ENCODE measurements around the gene ATP1B1.
"Not testable (repeated sequence)": the region's sequence is repeated elsewhere in the genome, so short reads cannot be mapped to it uniquely, and the experiment has no call there.

ATP1B1 gene

DNA sequence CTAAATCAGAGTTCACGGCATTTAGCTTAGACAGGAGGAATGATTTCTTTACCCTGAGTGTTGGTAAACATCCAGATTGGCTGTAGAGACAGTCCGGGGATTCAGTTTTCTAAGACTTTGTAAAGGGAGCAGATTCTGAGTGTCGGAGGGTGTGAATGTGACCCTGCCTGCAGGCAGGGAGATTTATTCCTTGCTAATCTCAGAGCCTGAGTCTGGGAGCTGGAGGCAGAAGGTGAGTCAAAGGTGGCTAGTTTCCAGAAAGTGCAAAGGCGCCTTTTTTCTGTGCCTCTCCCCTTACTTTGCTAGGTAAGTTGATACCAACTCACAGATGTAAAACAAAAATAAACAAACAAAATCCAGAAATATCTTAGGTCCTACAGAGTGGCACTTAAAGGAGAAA, 11.7 kb downstream of the ATP1B1 start:
- no peak for DNase-seq

DNA sequence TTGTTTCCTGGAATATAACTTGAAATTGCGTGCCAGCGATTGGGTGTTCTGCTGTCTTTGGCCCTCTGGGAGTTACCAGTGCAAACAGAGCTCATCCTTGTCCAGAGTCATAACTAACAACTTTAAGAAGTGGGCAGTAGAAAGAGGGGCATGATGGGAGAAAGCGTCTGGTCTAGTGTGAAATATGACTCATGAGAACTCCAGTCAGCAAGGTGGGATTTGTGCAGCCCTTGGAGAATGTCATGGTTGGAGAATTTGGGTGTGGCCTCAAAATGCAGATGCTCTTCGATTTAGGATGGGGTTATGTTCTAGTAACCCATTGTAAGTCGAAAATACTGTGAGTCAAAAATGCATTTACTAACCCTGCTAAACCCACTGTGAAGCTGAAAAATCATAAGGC, 12.9 kb downstream of the ATP1B1 start:
- DNase-seq, result no peak

DNA sequence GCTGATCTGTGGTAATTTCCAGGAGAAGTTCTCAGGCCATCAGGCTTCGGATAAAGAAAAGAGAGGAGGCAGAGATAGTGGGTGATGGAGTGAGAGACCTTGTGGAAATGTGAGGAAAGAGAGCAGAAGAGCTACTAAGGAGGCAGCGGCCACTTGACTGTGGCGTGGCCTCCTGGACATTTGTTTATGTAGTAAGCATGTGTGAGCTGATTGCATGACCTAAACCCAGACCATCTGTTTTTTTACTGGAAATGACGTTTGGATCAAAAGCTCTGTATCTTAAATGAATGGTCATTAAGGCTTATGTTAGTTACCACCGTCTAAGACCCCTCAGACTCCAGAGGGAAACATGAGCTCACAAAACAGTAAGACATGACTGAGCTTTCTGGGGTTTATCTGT, 13.6 kb downstream of the ATP1B1 start:
- DNase-seq, result no peak

DNA sequence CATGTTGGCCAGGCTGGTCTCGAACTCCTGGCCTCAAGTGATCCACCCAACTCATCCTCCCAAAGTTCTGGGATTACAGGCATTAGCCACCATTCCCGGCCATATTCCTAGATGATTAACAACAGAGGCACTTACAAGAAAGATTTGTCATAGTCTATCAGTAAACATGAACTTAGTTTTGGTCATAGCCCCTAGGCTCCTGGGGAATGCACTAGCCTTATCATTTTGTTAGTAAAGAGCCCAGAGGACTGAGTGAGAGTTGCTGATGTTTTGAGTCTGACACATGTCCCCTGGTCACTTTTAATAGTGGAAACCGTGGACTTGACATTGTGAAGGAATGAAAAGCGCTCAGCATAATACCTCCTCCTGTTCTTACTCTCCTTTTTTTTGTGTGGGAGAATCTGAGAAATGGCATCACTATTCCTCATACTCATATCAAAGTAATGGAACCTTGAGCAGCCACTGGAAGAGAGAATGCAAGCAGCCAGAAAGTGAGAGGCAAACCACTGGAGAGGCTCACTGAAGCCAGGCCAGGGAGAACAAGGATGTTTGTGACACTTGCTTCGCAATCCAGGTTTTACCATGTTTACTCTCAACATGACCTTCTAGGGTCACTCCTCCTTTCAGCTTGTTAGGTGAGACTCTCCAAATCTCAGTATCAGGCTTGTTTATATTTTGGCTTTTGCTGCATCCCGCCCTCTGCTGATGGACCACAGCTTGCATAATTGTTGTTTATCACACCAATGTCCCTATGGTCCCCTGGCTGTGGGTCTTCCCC, 14.8 kb downstream of the ATP1B1 start:
- no peak for DNase-seq

DNA sequence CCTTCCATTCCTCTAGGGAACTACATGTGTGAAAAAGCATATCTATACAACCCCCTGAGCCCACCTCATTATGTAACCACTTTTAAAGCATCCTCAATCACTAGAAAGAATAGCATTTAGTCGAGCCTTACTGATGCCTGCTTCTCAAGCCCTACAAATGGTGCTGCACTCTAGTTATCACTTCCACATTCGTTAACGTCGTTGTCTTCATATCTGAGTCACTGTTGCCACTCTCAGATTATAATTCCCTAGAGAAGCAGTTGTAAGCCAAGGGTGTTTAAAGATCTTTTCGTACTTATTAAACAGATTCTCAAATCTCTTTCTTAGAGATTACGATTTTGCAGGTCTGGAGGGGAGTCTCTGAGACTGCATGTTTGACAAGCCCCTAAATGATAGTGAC, 16.5 kb downstream of the ATP1B1 start:
- no peak for DNase-seq

DNA sequence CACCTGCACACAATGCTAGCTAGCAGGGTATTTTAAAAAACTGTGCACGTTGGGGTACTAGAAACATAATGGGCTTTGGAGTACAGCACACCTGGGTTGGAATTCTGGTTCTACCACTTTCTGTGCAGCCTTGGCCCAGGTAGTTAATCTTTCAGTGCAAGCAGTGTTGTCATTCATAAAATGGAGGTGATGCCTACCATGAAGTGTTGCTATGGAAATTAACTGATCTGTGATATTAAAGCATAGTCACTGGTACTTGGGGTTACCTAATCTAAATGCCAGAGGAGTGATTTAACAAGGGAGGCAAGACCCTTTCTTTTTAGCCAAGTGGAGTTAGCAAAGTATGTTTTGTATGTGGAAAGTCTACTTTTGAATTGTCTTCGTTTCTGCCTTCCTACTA, 18.0 kb downstream of the ATP1B1 start:
- no peak for DNase-seq

DNA sequence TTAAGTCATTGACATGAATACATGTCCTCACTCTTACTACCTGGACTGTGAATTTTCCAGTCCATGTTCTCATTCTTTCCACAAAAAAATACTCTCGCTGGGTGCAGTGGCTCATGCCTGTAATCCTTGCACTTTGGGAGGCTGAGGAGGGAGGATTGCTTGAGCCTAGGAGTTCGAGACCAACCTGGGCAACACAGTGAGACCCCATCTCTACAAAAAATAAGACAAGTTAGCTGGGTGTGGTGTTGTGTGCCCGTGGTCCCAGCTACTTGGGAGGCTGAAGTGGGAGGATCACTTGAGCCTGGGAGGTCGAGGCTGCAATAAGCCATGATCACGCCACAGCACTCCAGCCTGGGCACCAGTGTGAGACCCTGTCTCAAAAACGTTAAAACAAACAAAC, 19.1 kb downstream of the ATP1B1 start:
- DNase-seq, result not testable (repeated sequence)

DNA sequence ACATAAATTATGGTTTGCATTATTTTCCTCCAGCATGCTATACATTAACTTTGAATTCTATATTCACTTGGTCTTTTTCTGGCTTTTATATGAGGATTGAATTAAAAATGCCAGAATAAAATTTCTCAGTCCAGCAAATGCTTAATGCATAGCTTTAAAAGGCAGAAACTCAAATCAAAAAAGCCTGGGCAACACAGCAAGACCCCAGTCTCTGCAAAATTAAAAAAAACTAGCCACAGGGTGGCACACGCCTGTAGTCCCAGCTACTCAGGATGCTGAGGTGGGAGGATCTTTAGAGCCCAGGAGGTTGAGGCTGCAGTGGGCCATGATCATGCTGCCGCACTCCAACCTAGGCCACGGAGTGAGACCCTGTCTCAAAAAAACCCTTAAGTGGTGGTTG, 19.8 kb downstream of the ATP1B1 start:
- no peak for DNase-seq

DNA sequence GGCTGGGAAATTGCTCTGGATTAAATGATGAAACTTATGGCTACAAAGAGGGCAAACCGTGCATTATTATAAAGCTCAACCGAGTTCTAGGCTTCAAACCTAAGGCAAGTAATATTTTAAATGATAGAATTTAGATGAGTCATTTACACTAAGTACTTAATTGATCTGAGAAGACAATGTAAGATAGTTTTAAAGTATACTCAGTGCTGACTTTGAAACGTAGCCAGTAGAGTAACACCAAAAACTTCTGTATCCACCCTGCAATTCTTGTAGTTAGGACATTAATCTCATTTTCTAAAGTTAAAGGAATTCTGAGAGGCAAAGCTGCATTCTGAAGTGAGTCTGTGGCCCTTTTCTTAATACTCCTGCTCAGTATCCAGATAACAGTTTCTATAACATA, 20.8 kb downstream of the ATP1B1 start:
- DNase-seq, result no peak

DNA sequence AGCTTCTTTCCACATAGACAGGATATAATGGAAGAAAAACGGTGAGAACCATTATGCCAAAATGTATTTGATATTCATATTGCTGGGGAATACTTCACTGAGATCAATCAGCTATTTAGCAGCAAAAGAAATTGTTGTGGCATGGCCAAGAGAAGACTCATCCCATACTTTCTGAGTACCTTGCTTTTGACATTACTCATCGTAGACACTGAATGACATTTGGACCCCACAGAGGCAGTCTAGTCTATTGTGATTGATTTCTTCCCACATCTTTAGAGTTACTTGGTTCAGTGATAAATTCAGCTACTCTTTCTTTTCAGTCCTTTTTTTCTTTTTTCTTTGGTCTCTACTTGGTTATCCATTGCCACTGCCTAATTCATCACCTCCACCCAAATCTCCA, 22.1 kb downstream of the ATP1B1 start:
- DNase-seq, result no peak

DNA sequence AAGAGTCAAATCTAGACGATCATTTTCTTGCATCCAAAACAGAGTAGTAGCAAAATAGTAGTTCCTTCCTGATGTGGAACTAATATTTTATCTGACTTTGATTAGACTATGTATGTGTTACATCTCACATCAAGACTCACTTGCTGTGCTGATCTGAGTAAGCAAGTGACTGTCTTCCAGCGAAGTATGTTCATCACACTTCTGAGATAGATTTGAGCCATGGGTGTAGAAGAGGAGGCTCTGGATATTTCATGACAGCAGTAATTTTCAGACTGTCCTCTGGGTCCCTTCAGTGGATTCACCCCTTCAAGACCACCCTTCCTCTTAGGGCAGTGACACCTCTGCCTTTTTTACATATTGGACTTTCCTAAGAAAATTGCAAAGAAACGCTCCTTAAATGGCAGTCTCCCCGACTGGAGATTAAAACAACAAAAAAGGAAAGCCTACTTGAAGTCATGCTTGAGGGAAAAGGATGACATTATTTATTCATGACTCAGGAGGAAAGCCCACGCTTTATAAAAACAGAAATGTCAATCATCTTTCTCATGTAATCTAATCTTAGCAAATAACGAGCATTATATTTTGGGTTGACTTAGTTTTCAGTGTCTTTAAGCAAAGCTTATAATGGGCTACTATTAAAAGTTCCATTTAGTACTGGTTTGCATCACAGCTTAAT, 22.8 kb downstream of the ATP1B1 start:
- no peak for DNase-seq

DNA sequence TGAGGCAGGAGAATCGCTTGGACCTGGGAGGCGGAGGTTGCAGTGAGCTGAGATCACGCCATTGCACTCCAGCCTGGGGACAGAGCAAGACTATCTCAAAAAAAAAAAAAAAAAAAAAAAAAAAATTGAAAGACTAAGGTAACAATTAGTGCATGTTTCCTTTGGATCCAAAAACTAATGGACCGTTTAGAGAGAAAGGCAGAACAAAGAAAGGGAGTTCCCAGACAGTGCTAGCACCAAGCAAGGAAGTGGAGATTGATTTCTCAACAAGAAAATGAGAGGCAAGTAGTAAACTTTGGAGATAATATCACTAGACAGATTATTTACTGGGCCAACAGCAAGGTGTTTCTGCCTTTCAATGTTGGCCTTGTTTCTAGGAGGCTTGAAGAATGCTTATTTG, 24.2 kb downstream of the ATP1B1 start:
- no peak for DNase-seq

DNA sequence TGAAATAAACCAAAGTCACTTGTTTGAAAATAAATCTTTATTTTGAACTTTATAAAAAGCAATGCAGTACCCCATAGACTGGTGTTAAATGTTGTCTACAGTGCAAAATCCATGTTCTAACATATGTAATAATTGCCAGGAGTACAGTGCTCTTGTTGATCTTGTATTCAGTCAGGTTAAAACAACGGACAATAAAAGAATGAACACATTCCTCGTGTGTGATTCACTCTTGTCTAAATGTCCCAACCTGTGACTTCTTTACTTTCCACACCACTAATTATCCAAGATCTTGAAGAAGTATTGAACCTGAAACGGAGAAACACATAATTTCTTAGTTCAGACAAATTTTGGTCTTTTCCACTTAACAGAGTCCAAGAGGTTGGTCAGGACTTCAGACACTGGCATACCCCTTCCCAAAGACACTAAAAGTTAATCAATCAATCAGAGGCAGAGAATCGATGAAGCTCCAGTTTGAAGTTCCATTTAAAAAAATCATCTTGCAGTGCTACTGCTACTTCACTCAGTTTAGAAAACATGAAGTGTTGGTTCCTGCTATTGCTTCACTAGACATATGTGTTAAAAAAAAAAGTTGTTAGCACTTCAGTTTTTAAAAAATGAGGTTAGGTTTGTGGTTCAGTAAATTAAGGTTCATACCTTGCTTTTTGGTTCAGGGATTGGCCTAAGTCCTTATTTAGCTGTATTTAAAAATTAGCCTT, 26.2 kb downstream of the ATP1B1 start:
- no peak for DNase-seq

DNA sequence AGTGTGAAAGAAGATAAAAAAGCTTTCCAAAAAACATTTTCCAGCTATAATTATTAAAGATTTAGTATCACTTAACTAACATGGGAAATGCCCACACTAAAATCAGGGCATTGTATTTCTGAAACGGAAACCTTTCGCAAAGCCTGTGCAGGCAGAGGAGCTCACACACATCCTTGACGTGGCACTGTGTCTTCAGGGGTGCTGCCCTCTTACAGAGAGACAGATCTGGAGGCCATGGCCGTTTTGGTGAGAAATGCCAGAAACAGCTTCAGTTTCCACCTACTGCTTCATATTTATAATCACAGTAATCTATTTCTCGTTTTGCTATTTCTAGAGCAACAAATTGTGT, 26.7 kb downstream of the ATP1B1 start:
- no peak for DNase-seq

DNA sequence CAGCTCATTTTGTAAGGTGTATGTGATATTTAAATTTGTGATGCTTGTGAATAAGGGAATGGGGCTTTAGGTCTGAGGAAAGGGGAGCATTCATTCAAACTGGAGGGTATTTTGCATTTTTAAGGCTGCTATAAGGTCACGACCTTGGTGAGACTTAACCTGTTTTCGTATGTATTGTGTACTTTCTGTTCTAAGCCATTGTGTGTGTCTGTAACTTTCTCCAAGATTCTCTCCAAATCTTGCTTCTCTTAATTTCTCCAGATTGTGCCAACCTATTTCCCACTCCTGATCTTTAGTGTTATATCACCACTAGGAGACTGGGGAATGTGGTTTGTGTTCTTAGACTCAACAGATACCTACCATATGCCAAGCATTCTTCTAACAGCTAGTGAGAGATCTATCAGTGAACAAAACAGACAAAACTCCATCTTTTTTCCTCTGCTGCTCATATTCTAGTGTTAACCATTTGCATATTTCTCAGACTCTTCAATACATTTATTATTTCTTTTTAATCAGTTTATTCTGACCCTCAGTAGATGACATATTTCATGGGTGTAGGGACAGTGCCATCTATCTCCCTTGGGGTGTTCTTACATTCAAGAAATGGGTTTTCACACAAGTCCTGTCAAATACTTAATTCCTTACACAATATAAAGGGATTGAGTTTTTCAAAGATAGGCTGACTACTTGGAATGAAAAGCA, 27.5 kb downstream of the ATP1B1 start:
- DNase-seq, result no peak

DNA sequence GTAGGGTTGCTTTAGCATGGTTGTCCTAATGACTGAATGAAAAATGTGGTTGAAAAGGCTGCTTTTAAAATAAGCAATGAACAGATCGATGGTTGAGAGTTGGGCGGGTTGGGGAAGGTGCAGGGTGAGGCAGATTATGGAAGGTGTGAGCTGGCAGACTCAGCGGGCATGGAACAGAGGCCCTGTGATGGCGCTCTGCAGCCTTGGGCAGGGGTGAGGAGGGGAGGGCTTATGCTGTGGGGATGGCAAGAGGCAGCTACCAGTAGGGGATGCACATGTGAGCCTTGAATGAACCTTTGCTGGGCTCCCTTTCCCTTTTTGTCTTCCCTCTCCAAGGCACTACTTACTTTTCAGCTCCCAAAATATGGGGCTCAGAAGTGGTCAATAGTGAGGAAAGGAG, 30.9 kb downstream of the ATP1B1 start:
- no peak for DNase-seq

DNA sequence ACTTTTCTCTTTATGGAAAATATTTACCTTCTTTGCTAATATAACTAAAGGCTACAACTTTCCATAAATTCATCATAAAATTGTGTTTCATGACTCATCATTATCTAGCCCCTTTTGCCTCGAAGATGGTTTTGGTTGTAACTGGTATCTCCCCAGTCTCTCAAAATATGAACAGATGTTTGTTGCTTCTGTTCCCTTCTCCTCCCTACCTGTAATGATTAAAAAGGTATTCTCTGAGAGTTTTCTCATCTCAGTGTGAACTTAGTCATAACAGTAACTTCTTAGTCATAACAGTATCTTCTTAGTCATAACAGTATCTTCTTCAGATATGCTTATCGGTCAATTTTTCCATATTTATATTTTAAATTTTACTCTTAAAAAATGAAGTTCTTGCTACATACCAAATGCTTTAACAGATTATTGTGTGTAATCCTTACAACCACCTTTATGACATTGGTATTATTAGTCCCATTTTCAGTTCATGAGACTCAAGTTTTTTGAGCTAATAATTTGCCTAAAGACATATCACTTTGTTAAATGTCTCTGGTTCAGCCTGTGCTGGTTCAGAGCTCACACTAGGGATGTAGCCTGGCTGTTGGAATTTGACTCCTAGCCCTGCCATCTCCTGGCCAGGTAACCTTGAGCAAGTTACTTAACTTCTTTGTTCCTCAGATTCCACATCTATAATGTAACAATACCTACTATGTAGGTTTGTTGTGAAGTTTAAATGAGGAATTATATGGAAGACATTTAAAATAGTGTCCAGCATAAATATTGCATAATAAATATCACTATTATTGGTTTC, 32.6 kb downstream of the ATP1B1 start:
- DNase-seq, result no peak

DNA sequence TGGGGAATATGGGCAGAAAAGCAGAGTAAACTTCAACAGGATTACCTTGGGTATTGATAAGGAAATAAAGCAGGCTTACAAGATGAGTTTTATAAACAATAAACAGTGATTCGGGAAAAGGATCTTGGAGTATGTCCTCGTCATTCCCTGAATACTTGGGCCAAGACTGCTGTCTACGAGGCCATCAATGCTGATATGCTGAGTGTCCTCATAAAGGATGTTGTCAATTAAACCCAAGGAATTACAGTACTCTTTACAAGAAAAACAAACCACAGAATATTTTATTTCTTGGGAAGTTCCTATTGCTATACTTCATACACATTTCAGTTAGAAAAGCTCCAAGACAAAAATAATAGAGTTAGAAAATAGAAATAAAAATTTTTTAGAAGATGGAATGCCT, 34.9 kb downstream of the ATP1B1 start:
- DNase-seq, result no peak

DNA sequence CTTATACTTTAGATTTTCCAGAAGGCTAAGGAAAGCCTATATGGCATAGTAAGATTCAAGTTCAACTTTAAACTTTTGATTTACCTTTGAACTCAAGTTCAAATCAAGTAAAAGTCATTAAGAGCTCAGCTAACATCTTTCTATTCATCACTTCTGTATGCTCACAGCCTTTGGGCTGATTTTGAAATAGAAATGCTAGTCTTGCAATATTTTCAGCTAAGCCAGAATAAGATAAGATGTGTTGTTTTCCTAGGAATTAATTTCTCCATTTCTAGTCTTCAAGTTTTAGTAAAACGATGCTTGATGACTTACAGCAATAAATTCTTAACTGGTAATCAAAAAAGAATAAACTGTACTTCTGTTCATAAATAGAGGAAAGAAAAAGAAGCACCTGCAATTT, 35.6 kb downstream of the ATP1B1 start:
- no peak for DNase-seq

DNA sequence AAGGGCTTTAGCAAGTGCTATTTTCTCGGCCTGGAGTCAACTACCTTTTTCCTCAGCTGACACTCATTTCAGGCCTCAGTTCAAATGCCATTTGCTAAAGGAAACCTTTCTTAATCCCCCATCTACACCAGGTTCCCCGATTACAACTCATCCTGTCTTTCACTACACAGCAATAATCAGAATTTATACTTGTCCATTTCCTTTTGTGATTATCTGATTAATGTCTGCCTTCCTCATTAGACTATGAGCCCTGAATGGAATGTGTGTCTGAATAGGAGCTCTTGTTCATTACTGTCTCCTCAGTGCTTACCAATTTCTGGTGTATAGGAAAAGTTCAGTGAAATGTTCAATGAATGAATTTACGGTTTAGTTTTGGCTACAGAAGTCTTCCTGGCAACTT, 36.9 kb downstream of the ATP1B1 start:
- no peak for DNase-seq

DNA sequence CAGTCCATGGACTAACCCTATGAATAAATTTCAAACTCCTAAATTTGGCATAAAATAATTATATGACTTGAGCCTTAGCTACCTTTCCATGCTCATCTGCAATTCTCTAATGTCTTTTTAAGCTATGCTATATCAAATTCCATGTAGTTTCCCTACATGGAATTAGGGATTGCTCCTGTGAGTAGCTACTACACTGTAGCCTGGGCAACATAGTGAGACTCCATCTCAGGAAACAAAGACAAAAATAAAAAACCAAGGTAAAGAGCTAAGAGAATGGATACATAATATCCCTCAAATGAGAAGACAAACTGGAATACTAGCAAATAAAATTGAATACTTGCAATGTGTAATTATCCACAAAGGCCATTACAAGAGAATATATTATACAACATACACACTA, 37.5 kb downstream of the ATP1B1 start:
- no peak for DNase-seq

DNA sequence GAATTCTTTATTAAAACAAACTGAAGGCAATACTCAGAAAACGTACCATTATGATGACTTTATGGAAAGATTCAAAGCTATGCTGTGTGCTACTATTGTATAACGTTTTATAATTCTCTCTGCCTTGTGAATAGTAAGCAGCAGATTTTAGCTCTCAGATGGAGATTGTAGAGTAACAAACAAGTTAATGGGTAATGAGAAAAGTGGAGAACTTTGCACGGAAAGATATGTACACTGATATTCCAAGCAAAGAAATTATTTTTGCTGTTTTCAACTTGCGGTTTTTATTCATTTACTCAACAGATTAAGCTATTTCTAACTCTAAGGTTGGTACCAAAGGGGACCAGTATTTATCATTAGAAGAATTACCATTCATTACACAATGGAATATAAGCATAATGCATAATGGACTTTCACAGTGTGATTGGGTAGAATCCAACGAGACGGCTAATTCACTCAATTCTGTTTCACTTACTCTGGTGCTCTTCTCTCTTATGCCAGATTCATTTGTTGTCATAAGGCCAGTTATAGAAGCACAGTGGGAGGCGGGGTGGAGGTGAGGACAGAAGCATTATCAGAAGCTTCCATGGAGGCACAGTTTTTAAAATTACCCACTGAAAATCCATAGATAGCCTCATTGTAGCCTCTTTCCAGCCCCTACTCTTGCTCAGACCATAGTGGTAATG, 38.6 kb downstream of the ATP1B1 start:
- no peak for DNase-seq

All from GDM1 (cell line).